Measurements from ENCODE around the gene COPS9.

Gene COPS9

GRCh38 chr2:240165661-240166060 is 29.6 kb upstream of the COPS9 start:
- no peak for DNase-seq

- DNase-seq: no peak
Measured at GRCh38 chr2:240165034-240165433, 28.9 kb upstream of the COPS9 start.

GRCh38 chr2:240164586-240164985 is 28.5 kb upstream of the COPS9 start:
- DNase-seq: no peak

- DNase-seq: no peak
Measured at GRCh38 chr2:240163844-240164574, 27.9 kb upstream of the COPS9 start.

- DNase-seq: no peak
Measured at GRCh38 chr2:240162939-240163714, 27.0 kb upstream of the COPS9 start.

GRCh38 chr2:240162531-240162930 is 26.4 kb upstream of the COPS9 start:
- DNase-seq: no peak

- DNase-seq: no peak
Measured at GRCh38 chr2:240162032-240162431, 25.9 kb upstream of the COPS9 start.

GRCh38 chr2:240161087-240161750 is 25.1 kb upstream of the COPS9 start:
- no peak for DNase-seq

GRCh38 chr2:240160291-240161086 is 24.4 kb upstream of the COPS9 start:
- no peak for DNase-seq

GRCh38 chr2:240159251-240159839 is 23.2 kb upstream of the COPS9 start:
- no peak for DNase-seq

GRCh38 chr2:240157147-240157470 is 21.0 kb upstream of the COPS9 start:
- no peak for DNase-seq

GRCh38 chr2:240156435-240157146 is 20.5 kb upstream of the COPS9 start:
- no peak for DNase-seq

- no peak for DNase-seq
Measured at GRCh38 chr2:240155745-240156390, 19.8 kb upstream of the COPS9 start.

- no peak for DNase-seq
Measured at GRCh38 chr2:240155048-240155744, 19.1 kb upstream of the COPS9 start.

GRCh38 chr2:240154606-240155005 is 18.5 kb upstream of the COPS9 start:
- DNase-seq: no peak

- no peak for DNase-seq
Measured at GRCh38 chr2:240153418-240153817, 17.3 kb upstream of the COPS9 start.

GRCh38 chr2:240151477-240152031 is 15.4 kb upstream of the COPS9 start:
- no peak for DNase-seq

- DNase-seq: peak in 3 of 6 experiments; percentile 2 to 11 (median 5)
Measured at GRCh38 chr2:240149943-240150784, 14.1 kb upstream of the COPS9 start.

GRCh38 chr2:240147911-240148587 is 11.9 kb upstream of the COPS9 start:
- no peak for DNase-seq

Measured in stimulated activated naive CD4-positive, alpha-beta T cell (primary cell).